Suprapubic skin (tissue), 4 donors: Measurements from ENCODE around the gene APRT. TPM values are rescaled to one million over a fixed set of nuclear protein-coding genes. Genes with fewer than 3 reads are reported as not detected.

Experiments
- DNase-seq, 2 donors: peaks; one replicate each; pipeline ENCODE4 v3.0.0-alpha.2; 2019; ENCODE audit warnings: low spot score in 2 of 2
- H3K27ac ChIP-seq: fragments of 200-600 bp; sonication (generic); one replicate; pipeline ENCODE4 v1.5.1; 2019
- H3K27me3 ChIP-seq: fragments of 200-600 bp; sonication (generic); one replicate; pipeline ENCODE4 v1.5.1; 2019
- H3K36me3 ChIP-seq: fragments of 200-600 bp; sonication (generic); one replicate; pipeline ENCODE4 v1.5.1; 2019
- H3K4me1 ChIP-seq: fragments of 200-600 bp; sonication (generic); one replicate; pipeline ENCODE4 v1.5.1; 2019
- H3K4me3 ChIP-seq: fragments of 200-600 bp; sonication (generic); one replicate; pipeline ENCODE4 v1.5.1; 2019; ENCODE audit warnings: mild to moderate bottlenecking
- H3K9me3 ChIP-seq: fragments of 200-600 bp; sonication (generic); one replicate; pipeline ENCODE4 v1.5.1; 2019
- CTCF ChIP-seq, 2 donors: fragments of 200-600 bp in 1 of 2; fragments of 450-650 bp in 1 of 2; sonication (generic) in 1 of 2; IDR thresholded peaks; one replicate each; pipeline ENCODE4 v1.5.1; 2016 to 2019; ENCODE audit warnings: antibody characterized with exemption in 2 of 2, mild to moderate bottlenecking in 1 of 2, moderate library complexity in 1 of 2
- EP300 ChIP-seq: sonication (generic); formaldehyde crosslinking; IDR thresholded peaks from one replicate; pipeline ENCODE4 v1.6.1; 2017; ENCODE audit warnings: antibody characterized with exemption
- POLR2A ChIP-seq, 2 donors: fragments of 450-650 bp; IDR thresholded peaks; one replicate each; pipeline ENCODE4 v1.6.1; 2017; ENCODE audit warnings: antibody characterized with exemption in 2 of 2, mild to moderate bottlenecking in 2 of 2, moderate library complexity in 2 of 2
- POLR2AphosphoS5 ChIP-seq, 3 donors: sonication (generic); formaldehyde crosslinking; IDR thresholded peaks; one replicate each; pipeline ENCODE4 v1.6.1; 2017; ENCODE audit warnings: antibody characterized with exemption in 3 of 3
- WGBS: methylation state at CpG from one replicate; pipeline ENCODE4 v1.1.5; 2018; 5-methylcytosine and 5-hydroxymethylcytosine counted together
- total RNA-seq, 4 donors: library from RNA; depleted of rRNA; stranded (reverse); fragments of >200 nt; gene quantifications; one replicate each; pipeline ENCODE4 v1.1.0, GENCODE V29; 2016

The APRT gene
- total RNA-seq, 4 donors from 2014 or later, result 122 to 382 (median 250) TPM

DNA sequence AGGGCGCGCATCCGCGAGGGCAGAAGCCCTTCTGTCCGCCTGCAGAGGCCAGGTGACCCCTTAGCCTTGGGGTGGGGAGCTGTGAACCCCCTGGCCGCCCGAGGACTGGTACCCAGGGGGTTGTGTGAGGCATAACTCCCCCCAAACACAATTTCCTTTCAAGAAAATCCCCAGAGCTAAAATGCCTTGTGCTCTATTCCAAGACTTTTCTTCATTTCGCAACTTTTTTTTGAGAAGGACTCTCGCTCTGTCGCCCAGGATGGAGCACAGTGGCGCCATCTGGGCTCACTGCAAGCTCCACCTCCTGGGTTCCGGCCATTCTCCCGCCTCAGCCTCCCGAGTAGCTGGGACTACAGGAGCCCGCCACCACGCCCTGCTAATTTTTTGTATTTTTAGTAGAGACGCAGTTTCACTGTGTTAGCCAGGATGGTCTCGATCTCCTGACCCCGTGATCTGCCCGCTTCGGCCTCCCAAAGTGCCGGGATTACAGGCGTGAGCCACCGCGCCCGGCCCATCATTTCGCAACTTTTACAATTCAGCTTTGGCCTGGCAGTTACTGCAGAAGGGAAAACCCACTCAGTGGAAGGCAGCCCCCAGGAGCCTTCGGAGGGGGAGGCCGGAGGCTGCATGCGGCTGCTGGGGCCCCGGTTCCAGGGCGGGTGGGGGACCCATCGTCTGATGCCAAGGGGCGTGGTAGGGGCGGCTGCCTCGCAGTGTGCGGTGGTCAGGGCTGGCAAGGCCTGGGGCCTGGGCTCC lies 963 bp upstream of the APRT start:
- Histone ChIP-seq H3K9me3 (no peaks in the 10 kb centered on the region), H3K27me3 (no peaks in the 10 kb centered on the region), H3K36me3 (peaks cover 18% of the 10 kb centered on the region), H3K4me1 (peaks cover 50% of the 10 kb centered on the region), H3K4me3 (peak overlapping the region; percentile 74), H3K27ac (peak overlapping the region; percentile 98)
- 45% methylated on average over 29 of the region's 37 CpGs for WGBS
- no peak for TF ChIP-seq EP300
- no peak for TF ChIP-seq CTCF (IDR thresholded peaks at IDR 0.05)
- TF ChIP-seq POLR2A (IDR thresholded peaks at IDR 0.05), result no peak
- TF ChIP-seq POLR2AphosphoS5 (IDR thresholded peaks at IDR 0.05), result no peak
- no peak for DNase-seq

DNA sequence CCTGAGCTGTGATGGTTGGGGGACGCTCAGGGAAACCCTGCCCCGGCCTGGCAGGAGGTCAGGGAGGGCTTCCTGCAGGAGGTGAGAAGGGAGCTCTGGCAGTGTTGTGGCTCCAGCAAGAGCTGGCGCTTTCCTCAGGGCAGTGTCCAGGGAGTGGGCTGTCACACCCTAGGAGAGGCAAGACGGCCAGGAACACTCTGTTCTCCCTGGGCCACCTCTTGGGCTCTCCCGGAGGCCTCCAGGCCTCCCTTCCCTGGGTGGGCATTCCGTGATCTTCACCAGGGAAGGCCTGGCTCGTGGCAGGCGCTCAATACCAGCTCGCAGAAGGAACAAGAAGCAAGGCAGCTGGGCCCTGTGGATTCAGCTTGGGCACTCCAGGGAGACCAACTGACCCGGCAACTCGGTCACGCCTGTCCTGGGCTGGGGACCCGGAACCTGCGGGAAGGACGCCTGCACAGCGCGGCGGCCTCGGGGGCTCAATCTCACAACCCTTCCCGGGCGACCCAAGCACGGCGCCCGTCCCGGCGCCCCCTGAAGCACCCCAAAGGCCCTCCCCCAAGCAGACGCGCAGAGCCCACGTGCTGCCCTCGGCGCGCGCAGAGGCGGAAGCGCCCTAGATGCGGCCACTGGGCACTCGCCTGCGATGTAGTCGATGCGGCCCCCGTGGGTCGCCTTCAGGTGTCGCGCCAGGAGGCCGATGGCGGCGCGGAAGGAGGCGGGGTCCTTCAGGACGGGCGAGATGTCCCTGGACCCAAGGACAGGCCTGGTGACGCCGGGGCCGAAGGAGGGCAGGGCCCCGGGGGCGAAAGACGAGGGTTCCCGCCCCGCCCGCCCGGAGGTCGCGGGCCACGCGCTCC lies 588 bp downstream of the APRT start:
- Histone ChIP-seq H3K4me1 (peaks cover 41% of the 10 kb centered on the region), H3K27ac (peak overlapping the region; percentile 98), H3K9me3 (no peaks in the 10 kb centered on the region), H3K36me3 (peaks cover 18% of the 10 kb centered on the region), H3K4me3 (peak overlapping the region; percentile 74), H3K27me3 (no peaks in the 10 kb centered on the region)
- peak in 1 of 2 donors; percentile 87 for DNase-seq
- WGBS, result 0% methylated on average over 9 of the region's 65 CpGs
- TF ChIP-seq POLR2A (IDR thresholded peaks at IDR 0.05), result peak; percentile 67 to 68
- TF ChIP-seq EP300, result no peak
- TF ChIP-seq POLR2AphosphoS5 (IDR thresholded peaks at IDR 0.05), result peak; percentile 78 to 90 (median 86)
- TF ChIP-seq CTCF (IDR thresholded peaks at IDR 0.05), result no peak

DNA sequence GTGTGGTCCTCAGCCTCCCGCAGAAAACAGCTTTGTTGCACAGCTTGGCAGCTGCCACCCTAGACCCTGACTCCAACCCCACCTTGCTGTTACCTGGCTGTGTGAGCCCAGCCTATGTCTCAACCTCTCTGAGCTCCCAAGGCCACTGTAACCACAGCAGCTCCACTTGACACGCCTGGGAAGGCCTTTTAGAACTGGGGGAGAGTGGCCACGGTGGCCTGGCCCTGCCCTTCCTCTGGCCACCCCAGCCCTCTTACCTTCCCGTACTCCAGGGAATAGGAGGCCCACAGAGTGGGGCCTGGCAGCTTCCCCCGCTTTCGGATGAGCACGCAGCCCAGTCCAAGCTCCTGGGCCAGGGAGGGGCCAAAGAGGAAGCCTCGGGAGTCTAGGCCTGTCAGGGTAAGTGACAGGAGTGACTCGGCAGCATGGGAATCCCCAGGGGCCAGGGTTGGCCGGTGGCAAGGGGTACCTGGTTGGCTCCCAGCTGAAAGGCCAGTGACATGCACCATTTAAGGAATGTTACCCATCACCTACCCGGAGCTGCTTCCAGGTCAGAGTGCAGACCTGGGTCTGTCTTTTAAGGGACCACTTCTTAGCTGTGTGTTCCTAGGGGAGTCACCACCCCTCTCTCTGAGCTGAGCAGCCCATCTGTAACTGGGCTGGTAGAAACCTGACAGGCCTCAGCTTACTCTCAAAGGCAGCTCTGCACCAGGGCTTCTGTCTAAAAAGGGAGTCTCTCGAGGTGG lies 1.4 kb downstream of the APRT start:
- Histone ChIP-seq H3K4me1 (peaks cover 44% of the 10 kb centered on the region), H3K27ac (peak overlapping the region; percentile 98), H3K27me3 (no peaks in the 10 kb centered on the region), H3K9me3 (no peaks in the 10 kb centered on the region), H3K4me3 (peak overlapping the region; percentile 74), H3K36me3 (peaks cover 18% of the 10 kb centered on the region)
- no peak for DNase-seq
- WGBS, result 25% methylated on average over 10 of the region's 12 CpGs
- no peak for TF ChIP-seq POLR2A (IDR thresholded peaks at IDR 0.05)
- no peak for TF ChIP-seq EP300
- TF ChIP-seq CTCF (IDR thresholded peaks at IDR 0.05), result no peak
- no peak for TF ChIP-seq POLR2AphosphoS5 (IDR thresholded peaks at IDR 0.05)

DNA sequence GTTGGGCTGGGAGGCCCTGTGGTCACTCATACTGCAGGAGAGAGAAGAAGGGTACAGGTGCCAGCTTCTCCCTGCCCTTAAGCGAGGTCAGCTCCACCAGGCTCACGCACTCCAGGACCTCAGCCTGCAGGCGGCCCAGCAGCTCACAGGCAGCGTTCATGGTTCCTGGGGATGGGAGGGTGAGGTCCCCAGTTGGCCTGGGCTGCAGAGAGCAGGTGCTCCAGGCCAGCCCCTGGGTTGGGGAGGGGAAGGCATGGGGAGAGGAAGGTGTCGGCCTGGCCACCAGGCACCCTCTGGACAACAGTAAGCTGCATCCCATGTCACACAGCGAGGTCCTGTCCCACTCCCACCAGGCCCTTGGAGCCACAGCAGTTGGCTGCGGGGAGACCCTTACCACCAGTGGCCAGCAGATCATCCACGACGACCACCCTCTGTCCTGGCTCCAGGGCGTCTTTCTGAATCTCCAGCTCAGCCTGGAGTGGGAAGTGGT lies 2.0 kb downstream of the APRT start:
- Histone ChIP-seq H3K4me1 (peaks cover 50% of the 10 kb centered on the region), H3K4me3 (peak overlapping the region; percentile 74), H3K27me3 (no peaks in the 10 kb centered on the region), H3K27ac (no peak overlapping the region), H3K36me3 (peaks cover 18% of the 10 kb centered on the region), H3K9me3 (no peaks in the 10 kb centered on the region)
- 65% methylated on average over 8 of the region's 10 CpGs for WGBS
- no peak for DNase-seq
- TF ChIP-seq POLR2AphosphoS5 (IDR thresholded peaks at IDR 0.05), result no peak
- no peak for TF ChIP-seq CTCF (IDR thresholded peaks at IDR 0.05)
- no peak for TF ChIP-seq EP300
- no peak for TF ChIP-seq POLR2A (IDR thresholded peaks at IDR 0.05)
